Stimulated activated memory B cell treated with anti-CD40 and anti-IgM and Interleukin-4, amounts not matched to agents 10 μg/mL and 1 μg/mL and 100 μg/mL, for 72 hours (primary cell): ENCODE data around the gene C15orf39.
"Not testable (repeated sequence)": the region's sequence is repeated elsewhere in the genome, so short reads cannot be mapped to it uniquely, and the experiment has no call there.

Experiments
- ATAC-seq: fragments of 150-1000 bp; cut with Tn5 transposase; 2 replicates; pipeline ENCODE4 v1.10.0; 2021
- H3K27ac Mint-ChIP-seq: one replicate; pipeline ENCODE4 v1.8.0; 2022; ENCODE audit warnings: mild to moderate bottlenecking, mixed read lengths
- H3K27me3 Mint-ChIP-seq: one replicate; pipeline ENCODE4 v1.8.0; 2022; ENCODE audit warnings: mixed read lengths
- H3K36me3 Mint-ChIP-seq: one replicate; pipeline ENCODE4 v1.8.0; 2022; ENCODE audit warnings: mixed read lengths
- H3K4me1 Mint-ChIP-seq: one replicate; pipeline ENCODE4 v1.8.0; 2022; ENCODE audit warnings: mixed read lengths
- H3K4me3 Mint-ChIP-seq: one replicate; pipeline ENCODE4 v1.8.0; 2022; ENCODE audit warnings: mild to moderate bottlenecking, moderate library complexity, mixed read lengths
- H3K9me3 Mint-ChIP-seq: one replicate; pipeline ENCODE4 v1.8.0; 2022; ENCODE audit warnings: mixed read lengths

The C15orf39 gene

DNA sequence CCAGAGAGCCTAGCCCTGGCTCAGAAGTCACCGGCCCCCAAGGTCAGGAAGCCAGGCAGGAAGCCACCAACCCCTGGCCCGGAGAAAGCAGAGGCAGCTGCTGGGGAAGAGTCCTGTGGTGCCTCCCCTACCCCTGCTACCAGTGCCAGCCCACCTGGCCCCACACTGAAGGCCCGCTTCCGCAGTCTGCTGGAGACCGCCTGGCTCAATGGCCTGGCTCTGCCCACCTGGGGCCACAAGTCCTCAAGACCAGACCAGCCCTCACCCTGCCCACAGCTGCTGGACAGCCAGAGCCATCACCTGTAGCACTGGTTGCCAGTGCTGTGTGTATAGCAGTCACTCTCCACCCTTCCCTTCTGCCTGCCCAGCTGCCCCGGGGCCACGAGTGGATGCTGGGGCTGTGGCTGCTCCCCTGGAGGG, 9.1 kb downstream of the C15orf39 start:
- Mint-ChIP-seq H3K4me3 (no peak overlapping the region), H3K36me3 (peaks cover 69% of the 10 kb centered on the region), H3K27ac (no peak overlapping the region), H3K9me3 (no peaks in the 10 kb centered on the region), H3K27me3 (no peaks in the 10 kb centered on the region), H3K4me1 (peaks cover 29% of the 10 kb centered on the region)
- ATAC-seq: no peak

DNA sequence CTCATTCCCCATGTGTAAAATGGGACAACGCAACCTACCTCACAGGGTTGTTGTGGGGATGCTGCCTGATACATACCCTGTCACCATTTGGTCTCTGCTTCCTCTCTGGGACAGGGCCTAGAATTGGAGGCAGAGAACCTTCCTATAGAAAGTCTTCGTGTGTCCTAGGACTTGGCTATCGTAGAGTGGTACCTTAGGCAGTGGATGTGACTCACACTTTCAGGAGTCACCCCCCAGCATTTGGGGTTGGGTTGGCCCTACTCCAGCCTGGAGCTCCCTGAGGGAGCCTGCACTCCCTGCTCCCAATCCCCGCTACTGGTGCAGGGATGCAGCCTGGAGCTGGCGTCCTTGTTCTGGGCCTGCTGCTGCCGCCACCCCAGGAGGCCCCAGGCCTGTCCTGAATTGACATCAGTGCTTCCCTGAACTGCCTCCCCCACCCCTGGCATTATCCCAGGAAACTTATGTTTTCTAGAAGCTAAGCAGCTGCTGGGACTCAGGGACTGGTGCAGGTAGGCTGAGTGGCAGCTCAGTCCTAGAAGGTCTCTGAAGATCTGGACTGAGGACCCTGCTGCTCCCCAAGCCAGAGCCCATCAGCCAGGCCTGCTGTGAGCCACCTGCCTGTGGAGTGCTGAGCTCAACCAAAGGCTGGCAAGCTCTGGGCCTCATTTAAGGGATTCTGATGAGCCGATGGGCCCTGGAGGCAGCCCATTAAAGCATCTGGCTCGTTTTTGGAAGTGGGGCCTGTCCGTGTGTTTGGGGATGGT, 9.9 kb downstream of the C15orf39 start:
- Mint-ChIP-seq H3K27me3 (no peaks in the 10 kb centered on the region), H3K36me3 (peaks cover 61% of the 10 kb centered on the region), H3K27ac (no peak overlapping the region), H3K9me3 (no peaks in the 10 kb centered on the region), H3K4me1 (peaks cover 29% of the 10 kb centered on the region), H3K4me3 (no peak overlapping the region)
- no peak for ATAC-seq

DNA sequence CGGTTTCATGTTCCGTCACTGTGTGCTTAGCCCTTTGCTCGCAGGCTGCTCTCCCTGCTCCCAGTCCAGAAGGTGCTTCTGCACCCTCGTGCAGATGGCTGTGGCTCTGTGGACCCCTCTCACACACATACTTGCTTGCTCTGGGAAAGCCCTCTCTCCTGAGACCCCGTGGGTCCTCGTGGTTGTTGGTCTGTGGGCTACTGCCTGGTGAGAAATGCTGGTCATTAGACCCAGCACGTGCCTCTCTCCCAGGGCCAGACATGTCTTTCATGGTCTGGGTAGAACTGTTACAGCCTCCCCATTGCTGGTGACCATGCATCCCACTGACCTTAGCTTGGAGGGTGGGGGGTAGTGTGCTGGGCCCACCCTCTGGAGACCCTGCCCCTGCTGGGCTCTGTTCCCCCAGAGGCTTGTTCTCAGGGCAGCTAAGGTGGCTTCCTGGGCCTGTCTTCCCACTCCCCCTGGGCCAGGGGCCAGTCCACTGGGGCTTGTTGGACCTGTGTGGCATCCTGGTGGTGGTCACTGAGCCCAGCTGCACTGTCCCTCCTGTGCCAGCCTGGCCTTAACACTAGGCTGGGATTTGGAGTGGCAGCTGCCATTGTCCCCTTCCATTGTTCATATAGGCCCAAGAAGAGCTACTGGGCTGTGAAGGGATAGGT, 10.6 kb downstream of the C15orf39 start:
- Mint-ChIP-seq H3K27me3 (no peaks in the 10 kb centered on the region), H3K9me3 (no peaks in the 10 kb centered on the region), H3K4me1 (peaks cover 23% of the 10 kb centered on the region), H3K36me3 (peaks cover 54% of the 10 kb centered on the region), H3K4me3 (no peak overlapping the region), H3K27ac (no peak overlapping the region)
- no peak for ATAC-seq

DNA sequence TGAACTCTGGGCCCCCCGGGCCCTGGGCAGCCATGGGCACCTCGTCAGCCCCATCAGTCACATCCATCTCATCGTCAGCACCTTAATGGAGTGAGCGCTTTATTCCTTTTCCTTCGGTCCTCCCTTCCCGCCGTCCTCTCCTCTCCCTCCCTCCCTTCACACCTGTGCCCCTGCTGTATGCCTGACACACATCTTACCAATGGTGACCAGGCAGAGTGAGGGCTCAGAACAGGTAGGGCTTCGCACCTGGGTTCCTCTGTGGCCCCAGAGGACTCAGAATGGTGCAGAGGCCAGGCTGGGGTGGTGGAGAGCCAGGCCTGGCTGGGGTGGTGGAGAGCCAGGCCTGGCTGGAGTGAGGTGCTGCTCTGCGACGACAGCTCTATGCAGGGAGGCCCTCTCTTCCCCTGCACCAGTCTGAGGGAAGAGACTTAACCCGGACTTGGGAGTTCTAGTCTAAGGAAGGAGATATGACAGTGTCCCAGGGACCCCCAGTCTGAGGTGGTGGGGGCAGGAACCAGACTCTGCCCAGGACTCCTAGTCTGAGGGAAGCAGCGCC, 11.6 kb downstream of the C15orf39 start:
- ATAC-seq: no peak
- Mint-ChIP-seq H3K36me3 (peaks cover 47% of the 10 kb centered on the region), H3K4me1 (peaks cover 25% of the 10 kb centered on the region), H3K4me3 (no peak overlapping the region), H3K27ac (no peak overlapping the region), H3K27me3 (no peaks in the 10 kb centered on the region), H3K9me3 (no peaks in the 10 kb centered on the region)

DNA sequence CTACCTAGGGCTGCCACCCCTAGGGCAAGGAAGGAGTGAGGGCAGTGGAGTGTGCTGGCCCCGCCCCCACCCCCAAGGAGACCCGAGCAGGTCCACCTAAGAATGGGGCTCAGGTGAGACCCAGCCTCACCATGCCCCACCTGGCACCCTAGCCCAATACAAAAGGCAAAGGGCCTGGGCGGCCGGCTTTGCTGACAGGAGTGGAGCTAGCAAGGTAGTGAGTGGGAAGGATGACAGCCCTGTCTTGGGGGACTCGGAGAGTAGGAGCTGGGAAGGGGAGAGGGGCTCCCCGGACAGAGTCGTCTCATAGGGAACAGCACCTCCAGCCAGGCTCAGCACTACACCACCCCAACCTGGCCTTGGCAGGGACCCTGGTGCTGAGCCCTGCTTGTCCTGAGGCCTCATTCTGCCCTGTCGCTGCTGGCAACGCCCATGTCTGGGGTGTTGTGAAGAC, 12.1 kb downstream of the C15orf39 start:
- peaks cover 25% of the 10 kb centered on the region for H3K4me1 Mint-ChIP-seq
- H3K27ac Mint-ChIP-seq: no peak overlapping the region
- no peak for ATAC-seq

DNA sequence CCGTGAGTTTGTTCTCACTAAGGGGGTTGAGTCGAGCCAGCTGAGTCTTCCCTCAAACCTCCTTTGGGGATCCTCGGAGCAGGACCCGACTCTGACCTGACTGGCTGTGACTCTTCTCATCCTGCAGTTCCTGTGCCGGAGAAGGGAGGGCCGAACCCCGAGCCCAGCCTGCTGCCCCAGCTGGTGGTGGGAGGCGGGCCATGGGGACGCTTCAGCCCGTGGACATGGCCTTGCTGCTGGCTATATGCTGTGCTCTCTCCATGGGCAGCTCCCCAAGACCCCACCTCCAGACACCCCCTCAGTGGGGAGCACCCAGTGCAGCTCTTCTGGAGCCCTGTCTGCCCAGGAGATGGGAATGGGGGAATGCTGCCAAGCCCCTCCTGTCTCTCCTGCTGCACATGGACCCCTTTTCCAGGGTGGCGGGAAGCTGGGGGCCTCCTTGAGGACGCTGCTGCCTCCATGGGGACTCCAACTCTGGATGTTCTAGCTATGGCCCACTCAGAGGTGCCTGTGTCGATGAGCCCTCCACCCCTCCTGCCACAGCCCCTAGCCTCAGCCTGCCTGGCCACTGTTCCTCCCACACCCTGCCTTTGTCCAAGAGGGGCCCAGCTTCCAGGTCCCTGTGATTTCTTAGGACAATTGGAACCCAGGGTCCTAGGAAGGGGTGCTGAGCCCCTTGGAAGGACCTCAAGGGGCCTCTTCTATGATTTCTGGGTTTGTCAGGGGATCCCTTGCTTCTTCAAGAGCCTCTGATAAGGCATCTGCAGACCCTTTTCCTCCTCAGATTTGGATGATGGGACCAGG, 12.8 kb downstream of the C15orf39 start:
- Mint-ChIP-seq H3K27me3 (no peaks in the 10 kb centered on the region), H3K9me3 (no peaks in the 10 kb centered on the region), H3K4me3 (no peak overlapping the region), H3K27ac (no peak overlapping the region), H3K36me3 (peaks cover 35% of the 10 kb centered on the region), H3K4me1 (peaks cover 25% of the 10 kb centered on the region)
- no peak for ATAC-seq

More for the DNA sequence above, 12.1 kb downstream of the C15orf39 start:
- Mint-ChIP-seq H3K4me3 (no peak overlapping the region), H3K9me3 (no peaks in the 10 kb centered on the region), H3K36me3 (peaks cover 42% of the 10 kb centered on the region), H3K27me3 (no peaks in the 10 kb centered on the region)

DNA sequence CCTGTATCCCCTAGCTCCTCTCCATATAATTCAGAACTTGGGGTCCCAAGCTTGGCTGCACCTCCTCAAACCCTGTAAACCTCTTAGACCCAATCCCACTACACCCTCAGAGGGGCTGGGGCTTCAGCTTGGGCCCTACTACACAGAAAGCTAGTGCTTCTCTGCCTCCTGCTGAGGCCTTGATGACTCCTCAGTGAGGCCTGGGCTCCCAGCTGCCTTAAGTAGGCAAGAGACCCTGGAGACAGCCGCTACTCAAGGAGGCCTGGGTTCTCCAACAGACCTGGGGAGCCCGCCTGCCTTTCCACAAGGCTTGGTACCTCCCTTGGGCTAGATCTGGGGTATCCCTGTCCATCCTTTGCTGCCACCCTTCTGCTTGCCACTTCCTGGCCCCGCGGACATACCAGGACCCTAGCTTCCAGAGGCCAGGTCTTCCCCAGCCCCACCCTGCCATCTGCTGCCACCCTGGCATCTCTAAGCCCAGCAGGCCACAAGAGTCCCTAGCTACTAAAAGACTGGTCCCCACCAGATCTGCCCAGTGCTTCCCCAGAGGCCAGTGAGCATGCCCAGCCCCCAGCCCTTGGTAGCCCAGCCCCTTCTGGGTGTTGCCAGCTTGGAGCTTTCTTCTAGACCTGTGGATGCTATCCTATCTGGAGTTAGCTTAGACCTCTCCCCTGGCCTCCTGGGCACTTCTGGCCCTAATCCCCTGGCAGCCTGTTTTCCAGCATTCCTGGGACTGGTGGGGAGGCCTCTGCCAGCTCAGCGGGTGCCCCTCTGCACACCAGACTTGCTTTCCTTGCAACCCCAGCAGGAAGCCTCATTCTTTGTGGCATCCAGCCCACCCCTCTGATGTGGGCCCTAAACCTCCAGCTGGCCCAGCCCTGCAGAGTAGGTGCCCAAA, 13.7 kb downstream of the C15orf39 start:
- no peak for ATAC-seq
- Mint-ChIP-seq H3K4me1 (peaks cover 24% of the 10 kb centered on the region), H3K36me3 (peaks cover 26% of the 10 kb centered on the region), H3K27me3 (no peaks in the 10 kb centered on the region), H3K4me3 (no peak overlapping the region), H3K9me3 (no peaks in the 10 kb centered on the region), H3K27ac (no peak overlapping the region)

DNA sequence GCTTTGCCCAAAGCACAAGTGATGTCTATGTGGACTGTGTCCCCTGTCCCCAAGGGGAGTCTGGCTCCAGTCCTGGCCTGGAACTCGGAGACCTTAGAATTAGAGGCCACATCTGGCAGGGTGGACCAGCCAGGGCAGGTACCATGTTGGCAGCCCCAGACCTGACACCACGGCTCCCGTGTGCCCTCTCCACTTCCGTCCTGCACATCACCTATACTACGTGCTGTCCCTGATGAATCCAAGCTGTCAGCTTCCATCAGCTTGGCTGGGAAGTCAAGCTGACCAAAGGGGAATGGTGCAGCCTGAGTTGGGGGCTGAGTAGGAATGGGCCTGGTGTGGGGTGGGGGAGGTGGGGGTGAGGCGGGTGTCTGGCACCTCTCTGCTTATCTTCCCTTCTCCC, 15.3 kb downstream of the C15orf39 start:
- Mint-ChIP-seq H3K27ac (no peak overlapping the region), H3K27me3 (no peaks in the 10 kb centered on the region)

DNA sequence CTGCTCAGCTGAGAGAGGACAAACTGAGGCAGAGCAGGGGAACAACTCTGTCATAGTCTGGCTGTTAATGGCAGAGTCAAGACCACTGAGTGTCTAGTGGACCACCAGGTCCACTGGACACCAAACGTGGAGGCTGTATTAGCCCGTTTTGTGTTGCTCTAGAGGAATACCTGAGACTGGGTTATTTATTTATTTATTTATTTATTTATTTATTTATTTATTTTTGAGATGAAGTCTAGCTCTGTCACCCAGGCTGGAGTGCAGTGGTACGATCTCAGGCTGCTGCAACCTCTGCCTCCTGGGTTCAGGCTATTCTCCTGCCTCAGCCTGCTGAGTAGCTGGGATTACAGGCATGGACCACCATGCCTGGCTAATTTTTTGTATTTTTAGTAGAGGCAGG, 15.9 kb downstream of the C15orf39 start:
- not testable (repeated sequence) for ATAC-seq, H3K27ac Mint-ChIP-seq

More for the DNA sequence above, 15.3 kb downstream of the C15orf39 start:
- Mint-ChIP-seq H3K9me3 (no peaks in the 10 kb centered on the region), H3K4me1 (peaks cover 22% of the 10 kb centered on the region), H3K4me3 (no peak overlapping the region), H3K36me3 (peaks cover 10% of the 10 kb centered on the region)
- ATAC-seq: no peak

DNA sequence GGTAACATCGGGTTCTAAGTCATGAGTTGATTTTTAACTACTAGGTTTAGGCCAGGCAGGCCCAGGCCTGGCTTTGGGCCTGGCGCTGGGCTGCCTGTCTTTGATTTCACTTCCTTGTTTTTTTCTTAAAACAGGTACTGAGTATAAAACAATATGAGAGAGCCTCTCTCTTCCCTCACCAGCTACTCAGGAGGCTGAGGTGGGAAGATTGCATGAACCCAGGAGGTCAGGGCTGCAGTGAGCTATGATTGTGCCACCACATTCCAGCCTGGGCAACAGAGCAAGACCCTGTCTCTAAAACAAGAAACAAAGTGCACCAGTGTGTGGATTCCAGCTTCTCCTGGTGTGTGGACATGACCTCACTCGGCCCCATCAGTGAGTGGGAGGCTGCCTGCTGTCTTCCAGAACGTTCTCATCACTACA, 17.8 kb downstream of the C15orf39 start:
- H3K9me3 Mint-ChIP-seq, H3K27me3 Mint-ChIP-seq, H3K4me3 Mint-ChIP-seq, H3K36me3 Mint-ChIP-seq: not testable (repeated sequence)
- Mint-ChIP-seq H3K4me1 (peaks cover 22% of the 10 kb centered on the region), H3K27ac (peak overlapping the region; percentile 76)
- peak; percentile 71 for ATAC-seq

More for the DNA sequence above, 15.9 kb downstream of the C15orf39 start:
- H3K36me3 Mint-ChIP-seq, H3K9me3 Mint-ChIP-seq, H3K27me3 Mint-ChIP-seq, H3K4me3 Mint-ChIP-seq: not testable (repeated sequence)
- H3K4me1 Mint-ChIP-seq: peaks cover 22% of the 10 kb centered on the region

DNA sequence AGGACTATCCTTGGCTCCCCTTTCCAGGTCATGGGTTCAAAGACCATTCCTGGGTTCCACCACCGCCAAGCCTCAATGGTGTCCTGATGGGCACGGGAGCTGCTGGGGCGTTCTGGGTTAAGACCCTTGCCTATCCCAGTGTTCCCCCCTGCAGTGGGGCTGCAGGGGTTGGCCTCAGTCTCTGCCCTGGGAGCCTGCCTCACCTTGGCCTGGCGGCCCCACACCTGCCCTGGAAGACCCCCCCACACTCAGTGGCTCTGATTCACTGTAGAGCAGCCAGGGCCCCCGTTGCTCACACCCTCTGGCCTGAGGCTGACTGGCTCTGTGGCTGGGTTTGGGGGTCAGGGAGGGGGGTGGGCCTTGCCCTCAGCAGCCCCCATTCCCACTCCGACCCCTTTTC, 22.0 kb downstream of the C15orf39 start:
- no peak overlapping the region for H3K4me3 Mint-ChIP-seq
- H3K9me3 Mint-ChIP-seq: no peaks in the 10 kb centered on the region
- no peaks in the 10 kb centered on the region for H3K36me3 Mint-ChIP-seq
- peaks cover 44% of the 10 kb centered on the region for H3K27me3 Mint-ChIP-seq
- ATAC-seq: no peak
- H3K4me1 Mint-ChIP-seq: peaks cover 15% of the 10 kb centered on the region
- H3K27ac Mint-ChIP-seq: no peak overlapping the region

DNA sequence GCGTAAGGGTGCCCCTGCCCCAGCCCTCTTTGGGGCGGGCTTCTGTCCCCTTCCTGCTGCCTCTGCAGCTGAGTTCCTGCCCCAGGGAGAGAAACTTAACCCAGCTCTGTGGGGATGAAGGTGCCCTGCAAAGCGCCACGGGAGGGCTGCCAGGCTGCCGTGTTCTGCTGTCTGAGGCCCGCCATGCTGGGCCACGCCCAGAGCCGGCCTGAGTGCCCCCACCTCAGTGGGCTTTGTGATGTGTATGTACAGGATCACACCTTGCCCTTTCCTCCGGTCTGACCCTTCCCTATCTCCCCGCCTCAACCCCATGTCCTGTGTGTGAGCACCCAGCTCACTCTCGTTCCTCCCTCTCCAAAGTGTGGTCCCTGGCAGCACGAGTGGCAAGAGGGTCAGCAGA, 22.6 kb downstream of the C15orf39 start:
- H3K27ac Mint-ChIP-seq: no peak overlapping the region
- no peak for ATAC-seq
- peaks cover 47% of the 10 kb centered on the region for H3K27me3 Mint-ChIP-seq
- no peak overlapping the region for H3K4me3 Mint-ChIP-seq
- no peaks in the 10 kb centered on the region for H3K36me3 Mint-ChIP-seq
- H3K9me3 Mint-ChIP-seq: no peaks in the 10 kb centered on the region
- H3K4me1 Mint-ChIP-seq: peaks cover 9% of the 10 kb centered on the region

DNA sequence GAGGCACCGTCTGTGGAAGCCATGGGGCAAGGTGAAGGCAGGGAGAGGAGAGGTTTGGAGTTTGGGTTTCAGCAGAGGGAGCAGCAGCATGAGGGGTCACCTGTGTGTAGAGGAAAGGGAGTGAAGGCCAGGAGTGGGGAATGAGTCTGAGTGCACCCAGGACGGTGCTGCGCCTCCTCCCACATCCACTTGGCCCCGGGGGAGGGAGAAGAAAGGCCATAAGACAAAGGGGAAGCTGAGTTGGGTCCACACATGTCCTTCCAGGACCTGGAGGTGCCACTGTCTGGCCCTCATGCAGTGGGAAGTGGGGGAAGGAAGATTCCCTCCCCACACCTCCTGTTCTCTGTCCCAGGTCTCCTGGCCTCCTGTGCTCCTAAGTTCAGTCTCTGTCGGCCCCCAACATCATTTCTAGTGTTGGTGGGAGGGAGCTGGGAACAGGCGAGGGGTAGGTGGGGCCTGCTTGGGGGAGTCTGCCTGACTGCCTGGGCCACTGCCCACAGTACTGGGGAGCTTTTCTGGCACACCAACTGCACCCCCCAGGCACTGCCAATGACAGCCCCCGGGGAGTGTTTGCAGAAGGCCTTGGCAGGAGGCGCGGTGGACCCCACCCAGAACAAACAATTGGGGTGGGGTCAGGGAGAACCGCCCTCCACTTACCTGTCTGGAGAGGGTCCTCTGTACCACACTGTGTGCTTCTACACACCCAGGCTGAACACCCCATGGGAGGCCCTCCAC, 23.6 kb downstream of the C15orf39 start:
- not testable (repeated sequence) for H3K4me3 Mint-ChIP-seq, H3K9me3 Mint-ChIP-seq, ATAC-seq, H3K4me1 Mint-ChIP-seq, H3K36me3 Mint-ChIP-seq
- H3K27me3 Mint-ChIP-seq: peaks cover 57% of the 10 kb centered on the region
- peak overlapping the region; percentile 23 for H3K27ac Mint-ChIP-seq
